Endometrial microvascular endothelial cells (primary cell): ENCODE measurements around the gene LRRC14B. TPM values are rescaled to one million over a fixed set of nuclear protein-coding genes. Genes with fewer than 3 reads are reported as not detected.

ENCODE experiments used
- in situ Hi-C: cut with HindIII; loops from 2 replicates; pipeline ENCODE4 v1.10.0; 2017; ENCODE audit warnings: low sequenced_read_pairs, low pct_unique_long_range_greater_than_20kb; ENCODE audit errors: inconsistent ontology term
- total RNA-seq: library from RNA; depleted of rRNA; stranded (reverse); fragments of >200 nt; gene quantifications from one replicate; pipeline ENCODE4 v1.2.3, GENCODE V29; 2015; ENCODE audit errors: inconsistent ontology term

Gene LRRC14B
- not detected for total RNA-seq

DNA sequence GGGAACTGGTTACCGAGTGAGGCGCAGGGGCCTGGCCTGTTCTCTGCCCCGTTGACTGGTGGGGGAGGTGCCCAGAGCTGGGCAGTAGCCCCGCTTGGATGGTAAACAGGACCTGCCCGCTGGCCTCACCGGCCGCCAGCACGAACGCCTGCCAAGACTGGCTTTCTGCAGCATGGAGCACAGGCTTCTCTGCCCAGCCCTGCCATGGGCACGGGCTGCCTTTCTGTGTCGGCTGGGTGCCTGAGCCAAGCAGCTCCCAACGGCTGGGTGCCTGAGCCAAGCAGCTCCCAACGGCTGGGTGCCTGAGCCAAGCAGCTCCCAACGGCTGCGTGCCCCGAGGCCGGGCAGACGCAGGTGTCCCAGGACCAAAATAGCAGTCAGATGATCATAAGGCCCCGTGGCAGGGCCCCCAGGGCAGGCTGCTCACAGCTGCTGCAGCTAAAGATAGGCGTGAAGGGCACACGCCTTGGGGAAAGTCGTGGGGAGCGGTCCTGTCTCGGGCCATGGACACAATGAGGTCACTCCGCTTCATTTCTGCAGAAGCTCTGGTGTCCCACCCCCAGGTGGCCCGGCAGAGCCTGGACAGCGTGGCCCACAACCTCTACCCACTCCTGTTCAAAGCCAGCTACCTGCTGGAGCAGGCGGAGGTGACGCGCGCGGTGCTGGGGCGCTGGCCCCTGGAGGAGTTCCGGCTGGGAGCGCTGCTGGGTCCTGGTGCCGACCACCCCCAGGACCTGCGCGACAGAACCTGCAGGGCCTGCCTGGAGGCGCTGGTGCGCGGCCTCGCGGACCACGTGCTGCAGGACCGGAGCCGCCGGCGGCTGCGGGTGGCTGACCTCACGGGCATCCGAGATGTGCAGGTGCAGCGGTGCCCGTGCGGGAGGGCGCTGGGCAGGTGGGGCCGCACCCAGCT lies at the start of gene LRRC14B:
TSS of gene LRRC14B (plus strand) at position 460 of the 913 bp plus-strand sequence. CDS start at position 504, 44 bp downstream.
- in situ Hi-C loops, result no loop called here

DNA sequence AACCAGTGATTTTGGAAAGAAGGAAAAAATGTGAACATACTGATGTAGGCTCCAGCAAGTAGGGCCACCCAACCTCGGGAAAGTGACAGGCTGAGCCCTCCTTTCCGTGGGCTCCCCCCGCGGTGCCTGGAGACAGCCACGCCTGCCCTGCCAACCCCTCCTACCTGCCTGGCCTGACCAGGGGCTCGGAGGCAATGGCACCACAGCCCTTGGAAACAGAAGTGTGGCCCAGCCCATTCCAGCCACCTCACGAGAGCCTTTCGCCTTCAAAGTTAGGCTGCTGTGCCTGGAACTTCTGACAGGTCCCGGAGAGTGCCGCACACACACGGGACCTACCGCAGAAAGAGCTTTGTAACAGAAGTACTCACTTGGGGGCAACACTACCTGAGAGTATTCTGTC lies 49.5 kb upstream of the LRRC14B start:
- in situ Hi-C loops, result no loop called here

DNA sequence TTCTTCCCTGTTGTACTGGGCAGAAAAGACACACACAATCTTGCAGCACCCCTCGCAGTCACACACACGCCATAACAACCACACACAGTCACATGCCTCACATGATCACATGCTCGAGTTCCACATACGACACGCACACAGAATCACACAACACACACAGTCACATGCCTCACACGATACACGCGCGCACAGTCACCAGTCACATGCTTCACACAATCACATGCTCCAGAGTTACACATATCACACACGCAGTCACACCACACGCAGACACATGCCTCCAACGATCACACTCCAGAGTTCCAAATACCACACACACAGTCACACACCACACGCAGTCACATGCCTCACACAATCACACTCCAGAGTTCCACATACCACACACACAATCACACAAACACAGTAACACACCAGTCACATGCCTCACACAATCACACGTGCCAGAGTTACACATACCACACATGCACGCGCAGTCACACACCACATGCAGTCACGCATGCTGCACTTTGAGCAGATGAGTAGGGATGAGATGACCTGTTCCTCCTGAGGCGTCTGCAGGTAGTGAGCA lies 49.0 kb upstream of the LRRC14B start:
- in situ Hi-C loops, result no loop called here

DNA sequence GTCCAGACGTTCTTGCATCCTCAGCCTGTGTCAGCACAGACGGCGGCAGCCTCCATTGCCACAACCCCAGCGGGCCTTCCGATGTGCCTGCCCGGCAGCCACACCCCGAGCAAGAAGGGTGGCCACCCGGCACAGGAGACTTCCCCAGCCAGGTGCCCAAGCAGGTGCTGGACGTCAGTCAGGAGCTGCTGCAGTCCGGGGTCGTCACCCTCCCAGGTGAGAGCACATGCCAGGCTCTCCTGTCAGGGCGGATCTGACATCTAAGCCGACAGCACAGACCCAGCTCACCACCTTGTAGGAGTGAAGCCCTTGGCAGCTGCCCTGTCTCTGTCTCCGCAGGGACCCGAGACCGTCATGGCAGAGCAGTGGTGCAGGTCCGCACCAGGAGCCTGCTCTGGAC lies 48.3 kb upstream of the LRRC14B start:
- in situ Hi-C loops, result no loop called here

DNA sequence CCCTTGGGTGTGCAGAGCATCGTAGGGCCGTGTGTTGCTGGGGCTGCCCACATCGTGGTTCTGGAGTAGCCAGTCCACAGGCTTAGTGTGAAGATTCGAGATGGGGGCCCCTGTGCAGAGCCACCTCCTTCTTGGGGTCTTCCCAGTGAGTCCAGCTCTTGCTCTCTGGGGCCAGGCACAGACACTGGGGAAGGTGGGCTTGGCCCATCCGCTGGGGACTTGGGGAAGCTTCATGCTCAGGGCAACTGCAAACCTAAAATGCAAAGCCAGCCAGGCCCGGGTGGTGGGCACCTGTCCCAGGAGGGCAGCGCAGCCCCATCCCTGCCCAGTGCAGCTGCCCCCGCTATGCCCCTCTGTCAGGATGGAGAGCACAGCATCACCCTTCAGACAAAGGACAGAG lies 46.4 kb upstream of the LRRC14B start:
- in situ Hi-C loops, result no loop called here

DNA sequence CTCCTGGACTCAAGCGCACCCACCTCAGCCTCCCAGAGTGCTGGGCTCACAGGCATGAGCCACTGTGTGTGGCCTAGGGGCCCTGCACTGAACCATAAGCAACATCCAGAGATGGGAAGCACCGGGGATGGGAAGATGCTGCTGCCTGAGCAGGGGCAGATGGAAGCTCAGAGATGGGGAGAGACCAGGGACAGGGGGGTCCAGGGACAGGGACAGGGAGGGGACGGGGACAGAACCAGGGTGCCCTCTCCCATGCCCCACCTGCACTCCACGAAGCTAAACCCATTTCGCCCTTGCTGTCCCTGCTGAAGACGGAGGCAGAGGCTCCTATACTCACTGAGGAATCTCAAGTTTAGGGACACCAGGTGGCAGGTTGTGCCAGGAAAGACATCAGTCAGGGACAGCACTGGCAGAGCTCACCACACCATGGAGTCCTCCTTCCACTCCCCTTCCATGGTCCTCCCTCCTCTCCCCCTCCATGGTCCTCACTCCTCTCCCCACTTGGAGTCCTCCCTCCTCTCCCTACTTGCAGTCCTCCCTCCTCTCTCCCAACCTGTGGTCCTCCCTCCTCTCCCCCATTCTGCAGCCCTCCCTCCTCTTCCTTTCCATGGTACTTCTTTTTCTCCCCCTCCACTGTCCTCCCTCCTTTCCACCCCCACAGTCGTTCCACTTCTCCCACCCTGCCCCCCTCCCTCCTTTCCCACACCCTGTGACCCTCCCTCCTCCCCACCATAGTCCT lies 45.5 kb upstream of the LRRC14B start:
- in situ Hi-C loops, result no loop called here

DNA sequence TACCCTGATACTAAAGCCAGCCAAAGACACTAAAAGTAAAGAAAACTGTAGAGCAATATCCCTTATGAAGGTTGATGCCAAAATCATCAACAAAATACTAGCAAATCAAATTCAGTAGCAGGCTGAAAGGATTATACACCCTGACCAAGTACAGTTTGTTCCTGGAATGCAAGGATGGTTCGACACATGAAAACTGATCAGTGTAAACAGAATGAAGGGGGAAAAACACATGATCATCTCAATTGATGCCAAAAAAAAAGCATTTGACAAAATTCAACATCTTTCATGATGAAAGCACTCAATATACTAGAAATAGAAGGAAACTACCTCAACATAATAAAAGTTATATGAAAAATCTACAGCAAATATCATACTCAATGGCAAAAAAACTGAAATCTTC lies 43.5 kb upstream of the LRRC14B start:
- in situ Hi-C loops, result no loop called here

DNA sequence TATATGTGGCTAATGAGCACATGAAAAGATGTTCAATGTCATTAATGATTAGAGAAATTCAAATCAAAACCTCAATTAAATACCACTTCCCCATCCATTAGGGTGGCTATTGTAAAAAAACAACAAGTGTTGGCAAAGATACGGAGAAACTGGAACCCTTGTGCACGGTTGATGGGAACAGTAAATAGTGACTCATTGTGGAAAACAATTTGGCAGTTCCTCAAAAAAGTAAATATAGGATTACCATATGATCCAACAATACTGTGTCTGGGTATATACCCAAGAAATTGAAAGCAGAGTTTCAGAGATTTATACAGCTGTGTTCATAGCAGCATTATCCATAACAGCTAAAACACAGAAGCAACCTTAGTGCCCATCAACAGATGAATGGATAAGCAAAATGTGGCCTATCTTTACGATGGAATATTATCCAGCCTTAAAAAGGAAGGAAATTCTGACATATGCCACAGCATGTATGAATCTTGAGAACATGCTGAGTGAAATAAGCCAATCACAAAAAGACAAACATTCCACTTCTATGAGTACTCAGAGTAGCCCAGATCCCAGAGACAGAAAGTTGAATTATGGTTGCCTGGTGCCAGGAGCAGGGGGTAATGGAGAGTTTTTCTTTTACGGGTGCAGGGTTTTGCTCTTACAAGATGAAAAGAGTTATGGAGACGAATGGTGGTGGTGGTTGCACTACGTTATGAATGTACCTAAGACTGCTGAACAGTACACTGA lies 41.4 kb upstream of the LRRC14B start:
- in situ Hi-C loops, result no loop called here

DNA sequence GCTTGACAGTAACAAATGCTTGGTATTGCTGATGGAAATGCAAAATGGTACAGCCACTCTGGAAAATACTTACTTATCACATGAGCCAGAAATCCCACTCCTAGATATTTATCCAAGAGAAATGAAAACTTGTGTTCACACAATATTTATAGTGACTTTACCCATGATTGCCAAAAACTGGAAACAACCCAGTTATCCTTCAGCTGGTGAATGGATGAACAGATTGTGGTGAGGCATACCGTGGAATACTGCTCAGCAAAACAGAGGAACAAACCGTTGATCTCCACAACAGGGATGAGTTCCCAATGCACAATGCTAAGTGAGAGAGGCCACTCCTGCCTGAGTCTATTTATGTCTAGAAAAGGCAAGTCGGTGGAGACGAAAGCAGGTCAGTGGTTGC lies 40.5 kb upstream of the LRRC14B start:
- in situ Hi-C loops, result no loop called here

DNA sequence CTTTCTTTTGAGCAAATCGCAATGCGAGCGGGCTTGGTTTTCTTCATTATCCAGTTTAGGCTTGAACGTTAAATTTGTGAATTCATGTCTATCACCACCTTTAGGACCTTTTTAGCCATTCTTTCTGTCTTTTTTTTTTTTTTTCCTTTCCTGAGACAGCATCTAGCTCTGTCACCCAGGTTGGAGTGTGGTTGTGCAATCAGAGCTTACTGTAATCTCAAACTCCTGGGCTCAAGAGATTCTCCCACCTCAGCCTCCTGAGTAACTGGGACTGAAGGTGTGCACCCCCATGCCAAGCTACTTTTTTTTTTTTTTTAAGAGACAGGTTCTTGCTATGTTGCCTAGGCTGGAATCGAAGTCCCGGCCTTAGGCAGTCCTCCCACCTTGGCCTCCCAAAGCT lies 39.2 kb upstream of the LRRC14B start:
- in situ Hi-C loops, result no loop called here

DNA sequence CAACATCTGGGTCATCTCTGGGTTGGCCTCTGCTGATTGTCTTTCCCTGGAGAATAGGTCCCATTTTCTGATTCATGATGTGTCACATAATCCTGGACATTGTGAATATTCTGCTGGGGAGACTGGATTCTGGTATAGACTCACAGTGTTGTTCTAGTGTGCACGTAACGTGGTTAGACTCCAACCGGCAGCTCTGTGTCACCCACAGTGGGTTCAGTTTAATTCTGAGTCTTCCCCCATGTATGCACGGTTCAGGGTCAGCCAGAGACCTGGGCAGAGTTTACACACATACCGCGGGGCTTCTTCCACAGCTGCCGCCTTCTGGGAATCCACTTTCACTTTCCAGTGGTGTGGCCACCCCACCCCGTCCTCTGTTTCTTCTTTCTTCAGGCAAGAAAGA lies 38.0 kb upstream of the LRRC14B start:
- in situ Hi-C loops, result no loop called here

DNA sequence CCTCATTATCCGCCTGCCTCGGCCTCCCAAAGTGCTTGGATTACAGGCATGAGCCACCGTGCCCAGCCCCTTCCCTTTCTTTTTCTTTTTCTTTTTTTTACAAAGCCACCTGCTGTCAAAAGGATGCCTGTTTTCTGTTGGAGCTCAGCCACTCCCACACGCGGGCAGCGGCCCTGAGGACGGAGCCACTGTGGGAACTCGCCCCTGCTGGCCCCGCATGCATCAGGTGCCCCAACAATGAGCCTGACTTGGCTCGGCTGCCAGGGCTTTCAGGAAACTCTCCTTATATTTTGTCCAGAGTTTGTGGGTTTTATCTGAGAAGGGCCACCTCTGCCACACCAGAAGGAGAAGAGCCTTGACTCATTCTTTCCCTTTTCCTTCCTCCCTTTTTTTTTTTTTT lies 37.1 kb upstream of the LRRC14B start:
- in situ Hi-C loops, result no loop called here

DNA sequence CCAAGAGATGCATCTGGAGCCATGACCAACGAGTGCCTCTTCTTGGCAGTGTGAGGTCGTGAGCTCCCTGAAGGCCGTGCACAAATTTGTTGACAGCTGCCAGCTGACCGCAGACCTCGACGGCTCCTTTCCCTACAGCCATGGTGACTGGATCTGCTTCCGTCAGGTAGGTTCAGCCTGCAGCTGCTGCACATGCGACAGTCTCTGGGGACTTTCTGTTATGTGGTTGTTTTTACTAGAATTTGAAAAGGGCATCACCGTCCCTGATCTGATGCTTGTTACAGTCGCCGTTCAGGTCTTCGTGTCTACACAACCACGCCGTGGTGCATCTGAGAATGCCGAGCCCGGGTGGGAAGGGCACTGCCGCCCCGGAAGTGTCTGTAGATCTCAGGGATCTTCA lies 36.5 kb upstream of the LRRC14B start:
- in situ Hi-C loops, result no loop called here

DNA sequence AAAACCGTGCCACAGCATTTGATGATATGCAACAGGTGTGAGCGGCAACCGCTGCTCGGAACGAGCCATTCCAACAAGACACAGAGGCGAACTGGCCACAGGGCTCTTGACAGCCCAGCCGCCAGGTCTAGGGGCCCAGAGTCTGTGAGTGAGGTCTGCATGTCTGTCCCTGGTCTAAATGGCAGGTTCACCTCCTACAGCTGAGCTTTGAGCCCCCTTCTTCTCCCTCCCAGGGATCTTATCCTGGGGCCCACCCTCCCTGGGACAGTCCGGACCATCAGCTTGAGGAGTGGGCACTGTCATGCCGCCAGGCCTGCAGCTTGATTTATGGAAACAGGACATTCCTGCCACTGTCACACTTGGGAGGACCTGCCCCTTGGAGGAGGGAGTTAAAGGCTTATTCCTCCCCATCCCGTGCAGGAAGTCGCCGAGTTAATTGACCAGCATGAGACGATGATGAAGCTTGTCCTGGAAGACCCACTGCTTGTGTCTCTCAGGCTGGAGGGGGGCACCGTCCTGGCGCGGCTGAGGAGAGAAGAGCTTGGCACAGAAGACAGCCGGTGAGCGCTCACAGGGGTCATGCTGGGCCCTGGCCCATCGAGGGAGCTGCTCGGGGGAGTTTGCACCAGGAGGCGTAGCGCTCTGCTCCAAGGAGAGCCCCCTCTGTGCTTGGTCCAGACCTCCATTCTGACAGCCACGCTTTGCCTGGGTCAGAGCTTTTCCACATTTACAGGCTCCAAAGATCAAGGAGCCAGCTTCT lies 35.5 kb upstream of the LRRC14B start:
- in situ Hi-C loops, result no loop called here

DNA sequence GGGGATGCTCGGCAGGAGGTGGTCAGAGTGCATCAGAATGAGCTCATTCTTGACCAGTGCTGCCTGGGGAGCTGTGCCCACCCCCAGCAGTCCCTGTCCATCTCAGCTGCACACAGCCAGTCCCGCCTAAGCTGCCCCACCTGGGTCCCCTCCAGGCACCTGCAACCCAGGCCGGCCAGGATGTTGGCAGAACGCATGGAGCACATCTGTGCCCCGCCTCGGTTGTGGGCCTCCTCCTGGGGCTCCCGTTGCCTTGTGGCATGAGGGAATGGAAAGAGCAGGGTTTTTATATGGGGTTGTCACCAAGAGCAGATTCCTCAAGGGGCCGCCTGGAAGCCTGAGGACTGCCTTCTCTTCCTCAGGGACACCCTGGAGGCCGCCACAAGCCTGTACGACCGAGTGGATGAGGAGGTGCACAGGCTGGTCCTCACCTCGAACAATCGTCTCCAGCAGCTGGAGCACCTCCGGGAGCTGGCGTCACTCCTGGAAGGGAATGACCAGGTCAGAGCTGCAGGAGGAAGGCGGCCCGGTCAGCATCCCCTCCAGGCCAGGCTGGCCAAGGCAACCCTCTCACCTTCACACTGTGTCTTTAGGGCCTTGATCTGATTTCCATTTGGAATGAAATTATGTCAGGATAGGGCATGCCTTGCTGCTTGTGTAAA lies 34.8 kb upstream of the LRRC14B start:
- in situ Hi-C loops, result no loop called here

DNA sequence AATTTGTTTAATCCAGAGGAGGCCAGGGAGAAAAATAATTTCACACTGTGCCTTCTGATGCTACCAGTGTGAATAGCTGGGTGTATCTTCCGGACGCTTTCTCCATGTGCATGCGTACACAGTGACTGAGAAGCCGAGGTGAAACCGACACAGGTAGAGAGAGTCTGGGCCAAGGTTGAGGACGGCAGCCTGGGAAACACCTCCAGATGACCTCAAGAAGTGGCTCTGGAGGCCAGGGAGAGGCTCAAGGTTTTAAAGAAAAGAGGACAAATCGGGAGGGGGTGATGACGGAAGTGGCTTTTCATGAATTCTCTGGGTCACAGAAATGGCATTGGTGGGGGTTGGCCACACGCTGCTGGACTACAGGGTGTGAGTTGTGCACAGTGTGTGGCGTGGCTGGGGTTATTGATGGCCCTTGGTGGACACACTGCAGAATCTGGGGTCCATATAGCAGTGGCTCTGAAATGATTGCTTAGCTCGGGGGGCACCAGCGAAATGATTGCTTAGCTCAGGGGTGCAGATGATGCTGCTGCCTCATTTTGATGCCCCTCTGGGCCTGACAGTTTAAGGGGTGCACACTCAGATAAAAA lies 34.1 kb upstream of the LRRC14B start:
- in situ Hi-C loops, result no loop called here

DNA sequence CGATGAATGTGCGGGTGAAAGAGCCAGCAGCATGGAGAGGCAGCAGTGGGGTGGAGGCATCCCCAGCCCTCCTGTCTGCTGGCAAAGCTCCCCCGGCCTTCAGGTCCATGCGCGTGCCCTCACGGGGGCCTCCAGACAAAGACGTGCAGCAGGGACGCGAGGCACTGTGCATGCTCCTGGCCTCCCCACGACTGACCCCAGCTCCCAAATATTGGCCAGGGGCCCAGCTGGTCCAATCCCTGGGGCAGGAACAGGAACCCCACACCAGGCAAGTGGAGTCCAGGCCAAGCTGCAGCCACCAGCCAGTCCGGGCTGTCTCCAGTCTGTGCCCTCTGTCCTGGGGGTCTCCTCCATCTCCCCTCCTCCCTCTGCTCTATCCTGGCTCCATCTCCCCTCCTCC lies 33.5 kb upstream of the LRRC14B start:
- in situ Hi-C loops, result no loop called here
